Peyer's patch (tissue), 4 donors: ENCODE results near the gene MT2A.

Experiments
- POLR2A ChIP-seq, 2 donors: fragments of 450-650 bp; IDR thresholded peaks; one replicate each; pipeline ENCODE4 v1.5.1; 2017; ENCODE audit warnings: antibody characterized with exemption in 2 of 2, mild to moderate bottlenecking in 2 of 2, moderate library complexity in 2 of 2
- TF ChIP-seq, protein P1 (sequence below), 6 experiments: fragments of 450-650 bp in 4 of 6; fragments of 200-600 bp in 2 of 6; sonication (generic) in 1 of 6; IDR thresholded peaks; one replicate each; pipeline ENCODE4 v1.5.1; 2017 to 2019; ENCODE audit warnings: antibody characterized with exemption in 6 of 6, mild to moderate bottlenecking in 3 of 6, moderate library complexity in 1 of 6

DNA sequence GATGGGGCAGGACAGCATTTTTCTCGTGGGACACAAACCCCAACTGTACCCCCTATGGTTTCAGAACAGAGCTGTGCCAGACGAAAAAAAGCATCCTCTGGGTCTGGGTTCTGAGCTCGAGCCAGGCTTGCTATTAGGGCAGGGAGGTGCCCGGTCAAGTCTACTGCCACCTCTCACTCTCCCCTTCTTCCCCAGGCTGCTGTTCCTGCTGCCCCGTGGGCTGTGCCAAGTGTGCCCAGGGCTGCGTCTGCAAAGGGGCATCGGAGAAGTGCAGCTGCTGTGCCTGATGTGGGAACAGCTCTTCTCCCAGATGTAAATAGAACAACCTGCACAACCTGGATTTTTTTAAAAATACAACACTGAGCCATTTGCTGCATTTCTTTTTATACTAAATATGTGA, 18.3 kb downstream of the MT2A start:
- no peak for TF ChIP-seq POLR2A (IDR thresholded peaks at IDR 0.05)
- TF ChIP-seq, protein P1, sequence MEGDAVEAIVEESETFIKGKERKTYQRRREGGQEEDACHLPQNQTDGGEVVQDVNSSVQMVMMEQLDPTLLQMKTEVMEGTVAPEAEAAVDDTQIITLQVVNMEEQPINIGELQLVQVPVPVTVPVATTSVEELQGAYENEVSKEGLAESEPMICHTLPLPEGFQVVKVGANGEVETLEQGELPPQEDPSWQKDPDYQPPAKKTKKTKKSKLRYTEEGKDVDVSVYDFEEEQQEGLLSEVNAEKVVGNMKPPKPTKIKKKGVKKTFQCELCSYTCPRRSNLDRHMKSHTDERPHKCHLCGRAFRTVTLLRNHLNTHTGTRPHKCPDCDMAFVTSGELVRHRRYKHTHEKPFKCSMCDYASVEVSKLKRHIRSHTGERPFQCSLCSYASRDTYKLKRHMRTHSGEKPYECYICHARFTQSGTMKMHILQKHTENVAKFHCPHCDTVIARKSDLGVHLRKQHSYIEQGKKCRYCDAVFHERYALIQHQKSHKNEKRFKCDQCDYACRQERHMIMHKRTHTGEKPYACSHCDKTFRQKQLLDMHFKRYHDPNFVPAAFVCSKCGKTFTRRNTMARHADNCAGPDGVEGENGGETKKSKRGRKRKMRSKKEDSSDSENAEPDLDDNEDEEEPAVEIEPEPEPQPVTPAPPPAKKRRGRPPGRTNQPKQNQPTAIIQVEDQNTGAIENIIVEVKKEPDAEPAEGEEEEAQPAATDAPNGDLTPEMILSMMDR (IDR thresholded peaks at IDR 0.05), result no peak
